ENCODE results near the gene RAD51B.

GRCh38 chr14:68727315-68728047 lies 907.9 kb downstream of the RAD51B start:
- TF ChIP-seq POLR2A (IDR thresholded peaks at IDR 0.05) (no peak), CTCF (IDR thresholded peaks at IDR 0.05) (no peak), EP300 (IDR thresholded peaks at IDR 0.05) (no peak), POLR2AphosphoS5 (IDR thresholded peaks at IDR 0.05) (no peak)
